Natural killer cell (primary cell): Measurements from ENCODE around the gene ADAM19. TPM values are rescaled to one million over a fixed set of nuclear protein-coding genes. Genes with fewer than 3 reads are reported as not detected.
A peak's percentile ranks its signal among the peaks of the same experiment; 100 is the strongest.

ENCODE experiments used
- ATAC-seq, 3 donors: fragments of 150-1000 bp in 2 of 3; fragments of 200-7000 bp in 1 of 3; cut with Tn5 transposase; 1 replicate in 1 of 3; 2 replicates in 2 of 3; pipeline ENCODE4 v1.10.0; 2021; ENCODE audit warnings: mild to moderate bottlenecking in 2 of 3, moderate library complexity in 2 of 3
- DNase-seq, 2 donors: peaks; one replicate each; pipeline versions ENCODE4 v3.0.0 to v3.0.0-alpha.2; 2013 to 2021; ENCODE audit warnings: mixed read lengths in 1 of 2
- H3K27ac ChIP-seq: one replicate; pipeline ENCODE4 v1.5.1; 2013; ENCODE audit warnings: mild to moderate bottlenecking, low read length
- H3K27me3 ChIP-seq: one replicate; pipeline ENCODE4 v1.6.1; 2013; ENCODE audit warnings: low read length; ENCODE audit not compliant: control insufficient read depth, insufficient read depth
- H3K36me3 ChIP-seq: one replicate; pipeline ENCODE4 v1.6.1; 2013; ENCODE audit warnings: low read length; ENCODE audit not compliant: control insufficient read depth, insufficient read depth
- H3K4me1 ChIP-seq: one replicate; pipeline ENCODE4 v1.6.1; 2013; ENCODE audit warnings: low read length; ENCODE audit not compliant: control insufficient read depth, insufficient read depth
- H3K4me3 ChIP-seq: one replicate; pipeline ENCODE4 v1.5.1; 2013; ENCODE audit warnings: low read length
- H3K9me3 ChIP-seq: one replicate; pipeline ENCODE4 v1.6.1; 2013; ENCODE audit warnings: low read length; ENCODE audit not compliant: control insufficient read depth, insufficient read depth
- H3K27ac Mint-ChIP-seq, 2 donors: one replicate each; pipeline ENCODE4 v1.8.0; 2022; ENCODE audit warnings: mild to moderate bottlenecking in 2 of 2, mixed read lengths in 2 of 2, moderate library complexity in 1 of 2
- H3K27me3 Mint-ChIP-seq, 2 donors: one replicate each; pipeline ENCODE4 v1.8.0; 2022; ENCODE audit warnings: low read depth in 2 of 2, mixed read lengths in 2 of 2
- H3K36me3 Mint-ChIP-seq: one replicate; pipeline ENCODE4 v1.8.0; 2022; ENCODE audit warnings: mixed read lengths
- H3K4me1 Mint-ChIP-seq, 2 donors: one replicate each; pipeline ENCODE4 v1.8.0; 2022; ENCODE audit warnings: mixed read lengths in 2 of 2
- H3K4me3 Mint-ChIP-seq: one replicate; pipeline ENCODE4 v1.8.0; 2022; ENCODE audit warnings: mild to moderate bottlenecking, moderate library complexity, mixed read lengths
- H3K9me3 Mint-ChIP-seq, 2 donors: one replicate each; pipeline ENCODE4 v1.8.0; 2022; ENCODE audit warnings: mixed read lengths in 2 of 2
- CTCF ChIP-seq: fragments of 200-600 bp; IDR thresholded peaks from one replicate; pipeline ENCODE4 v1.8.0; 2022; ENCODE audit warnings: antibody characterized with exemption
- whole genome bisulfite sequencing: methylation state at CpG from one replicate; pipeline ENCODE4 v1.1.7; 2013; ENCODE audit warnings: missing lambda C conversion rate; ENCODE audit not compliant: insufficient coverage; 5-methylcytosine and 5-hydroxymethylcytosine counted together
- intact Hi-C: fragments of 100-400 bp; cut with micrococcal nuclease; formaldehyde crosslinking; loops from one replicate; pipeline ENCODE4 v1.14.2; 2022
- total RNA-seq, 4 donors: library from RNA; stranded (reverse); fragments of 120-200 nt in 1 of 4; gene quantifications; one replicate each; pipeline versions ENCODE4 v1.2.3 to v1.2.4, GENCODE V29; 2013 to 2022

Gene ADAM19
- total RNA-seq, 3 donors from 2014 or later (not counting 1 experiment from before 2014, with no cell fraction given) = 1.2 to 28.0 (median 4.7) TPM

- no peak for TF ChIP-seq CTCF
- no peak for DNase-seq
- intact Hi-C loops = no loop called here
- Mint-ChIP-seq H3K4me1 (no peaks in the 10 kb centered on the region), H3K4me3 (no peak overlapping the region), H3K27ac (no peak overlapping the region), H3K36me3 (no peaks in the 10 kb centered on the region), H3K9me3 (no peaks in the 10 kb centered on the region), H3K27me3 (peaks cover 0 to 4% of the 10 kb centered on the region in 2 donors)
- H3K4me3 ChIP-seq = no peak overlapping the region
- WGBS = 85% methylated on average over 5 of the region's 5 CpGs
- no peak overlapping the region for H3K27ac ChIP-seq
- H3K27me3 ChIP-seq = no peaks in the 10 kb centered on the region
- no peaks in the 10 kb centered on the region for H3K9me3 ChIP-seq
- peaks cover 3% of the 10 kb centered on the region for H3K4me1 ChIP-seq
- no peak for ATAC-seq
- H3K36me3 ChIP-seq = no peaks in the 10 kb centered on the region
Measured at GRCh38 chr5:157477814-157478494, 97.6 kb downstream of the ADAM19 start.

- H3K36me3 ChIP-seq = no peaks in the 10 kb centered on the region
- H3K9me3 Mint-ChIP-seq = no peaks in the 10 kb centered on the region
- H3K36me3 Mint-ChIP-seq = no peaks in the 10 kb centered on the region
- H3K4me3 ChIP-seq = no peak overlapping the region
- H3K27me3 ChIP-seq = no peaks in the 10 kb centered on the region
- peaks cover 0 to 4% of the 10 kb centered on the region in 2 donors for H3K27me3 Mint-ChIP-seq
- DNase-seq (peak in 1 of 2 donors; percentile 65), ATAC-seq (peak; percentile 40 to 71 (median 70))
- 71% methylated on average over 7 of the region's 7 CpGs for WGBS
- H3K4me1 Mint-ChIP-seq = no peaks in the 10 kb centered on the region
- no peak overlapping the region for H3K4me3 Mint-ChIP-seq
- TF ChIP-seq CTCF = peak; percentile 56
- intact Hi-C loops = no loop called here
- no peak overlapping the region for H3K27ac ChIP-seq
- H3K4me1 ChIP-seq = peaks cover 3% of the 10 kb centered on the region
- no peak overlapping the region for H3K27ac Mint-ChIP-seq
- H3K9me3 ChIP-seq = no peaks in the 10 kb centered on the region
Measured at GRCh38 chr5:157476702-157477408, 98.7 kb downstream of the ADAM19 start.

- H3K27me3 Mint-ChIP-seq = peaks cover 0 to 4% of the 10 kb centered on the region in 2 donors
- Histone ChIP-seq H3K4me3 (no peak overlapping the region), H3K27me3 (no peaks in the 10 kb centered on the region), H3K4me1 (no peaks in the 10 kb centered on the region), H3K36me3 (no peaks in the 10 kb centered on the region), H3K9me3 (no peaks in the 10 kb centered on the region), H3K27ac (no peak overlapping the region)
- 96% methylated on average over 3 of the region's 3 CpGs for WGBS
- TF ChIP-seq CTCF = no peak
- H3K4me3 Mint-ChIP-seq = no peak overlapping the region
- ATAC-seq = no peak
- DNase-seq = no peak
- no peak overlapping the region for H3K27ac Mint-ChIP-seq
- no peaks in the 10 kb centered on the region for H3K36me3 Mint-ChIP-seq
- no peaks in the 10 kb centered on the region for H3K9me3 Mint-ChIP-seq
- no peaks in the 10 kb centered on the region for H3K4me1 Mint-ChIP-seq
- intact Hi-C loops = no loop called here
Measured at GRCh38 chr5:157475432-157475831, 100.1 kb downstream of the ADAM19 start.
